CD4-positive, alpha-beta T cell treated with Interleukin-15 for 4 hours (primary cell): Measurements from ENCODE around the gene BAIAP2.
A peak's percentile ranks its signal among the peaks of the same experiment; 100 is the strongest.

ENCODE experiments used
- DNase-seq: peaks from one replicate; pipeline ENCODE4 v3.0.0-alpha.2; 2020; ENCODE audit warnings: low spot score

BAIAP2 gene

DNA sequence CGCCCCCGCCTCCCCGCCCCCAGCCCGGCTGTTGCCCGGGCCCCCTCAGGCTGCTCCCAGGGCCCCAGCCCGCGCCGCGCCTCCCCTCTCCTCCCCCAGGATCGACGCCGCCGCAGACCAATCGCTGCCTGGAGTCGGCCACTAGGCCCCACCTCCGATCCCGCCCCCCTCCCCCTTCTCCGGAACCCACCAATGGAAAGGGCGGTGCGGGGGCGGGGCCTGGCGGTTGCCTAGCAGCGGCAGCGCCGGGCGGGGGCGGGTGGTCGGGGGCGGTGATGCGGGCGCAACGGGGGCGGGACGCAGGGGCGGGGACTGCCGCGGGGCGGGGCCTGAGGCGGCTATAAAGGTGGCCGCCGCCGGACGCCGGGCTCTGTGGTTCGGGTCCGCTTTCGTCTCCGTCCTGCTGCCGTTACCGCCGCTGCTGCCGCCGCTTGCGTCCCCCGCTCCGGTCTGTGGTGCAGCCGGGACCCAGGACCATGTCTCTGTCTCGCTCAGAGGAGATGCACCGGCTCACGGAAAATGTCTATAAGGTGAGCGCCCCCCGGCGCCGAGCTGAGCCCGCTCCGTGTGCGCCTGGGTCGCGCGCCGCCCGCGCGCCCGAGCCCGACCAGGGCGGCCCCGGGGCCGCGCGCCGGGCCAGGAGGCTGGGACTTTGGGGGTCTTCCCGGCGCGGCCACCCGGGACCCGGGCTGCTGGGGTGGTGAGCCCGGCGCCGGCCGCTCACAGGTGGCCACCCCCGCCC is at the start of gene BAIAP2:
BAIAP2 (plus strand) TSS at position 373 of the 742 bp plus-strand sequence; CDS start at position 477, 104 bp downstream.
- DNase-seq = peak; percentile 97

DNA sequence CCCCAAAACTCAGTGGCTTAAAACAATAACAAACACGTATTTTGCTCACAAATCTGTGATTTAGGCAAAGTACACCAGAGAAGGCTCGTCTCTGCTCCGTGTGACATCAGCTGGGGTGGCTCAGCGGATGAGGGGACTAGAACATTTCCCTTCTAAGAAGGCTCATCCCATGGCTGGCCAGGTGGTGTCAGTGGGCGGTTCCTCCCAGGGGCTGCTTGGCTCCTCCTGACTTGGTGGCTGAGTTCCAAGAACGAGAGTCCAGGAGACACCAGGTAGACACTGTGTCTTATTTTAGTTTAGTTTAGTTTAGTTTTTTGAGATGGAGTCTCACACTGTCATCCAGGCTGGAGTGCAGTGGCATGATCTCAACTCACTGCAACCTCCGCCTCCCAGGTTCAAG is 48.9 kb upstream of the BAIAP2 start:
- DNase-seq = no peak

GRCh38 chr17:80986816-80987475 is 48.0 kb upstream of the BAIAP2 start:
- no peak for DNase-seq

DNA sequence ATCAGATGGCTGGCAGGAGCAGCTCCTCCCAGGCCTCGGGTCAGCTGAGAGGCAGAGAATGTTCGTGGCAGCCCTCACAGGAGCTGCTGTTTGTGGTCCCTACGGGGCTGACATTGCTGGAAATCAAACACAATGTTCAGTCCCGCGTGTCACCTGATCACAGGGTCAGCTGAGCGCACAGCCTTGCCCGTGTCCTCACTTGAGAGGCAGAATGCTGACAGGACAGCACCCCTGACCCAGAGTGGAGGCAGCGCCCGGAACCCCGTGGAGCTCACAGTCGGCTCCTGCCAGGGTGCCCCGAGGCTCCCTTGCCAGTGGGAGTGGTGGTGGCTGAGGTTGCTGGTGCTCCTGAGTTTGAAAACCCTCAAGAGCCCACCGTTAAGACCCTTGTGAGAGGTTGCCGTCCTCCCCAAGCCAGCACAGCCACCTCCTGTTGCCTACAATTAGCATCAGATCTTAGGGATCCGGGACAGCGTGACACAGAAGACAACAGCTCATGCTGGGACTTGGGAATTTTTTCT is 47.0 kb upstream of the BAIAP2 start:
- no peak for DNase-seq

- DNase-seq = no peak
Measured at GRCh38 chr17:80989586-80989913, 45.4 kb upstream of the BAIAP2 start.

DNA sequence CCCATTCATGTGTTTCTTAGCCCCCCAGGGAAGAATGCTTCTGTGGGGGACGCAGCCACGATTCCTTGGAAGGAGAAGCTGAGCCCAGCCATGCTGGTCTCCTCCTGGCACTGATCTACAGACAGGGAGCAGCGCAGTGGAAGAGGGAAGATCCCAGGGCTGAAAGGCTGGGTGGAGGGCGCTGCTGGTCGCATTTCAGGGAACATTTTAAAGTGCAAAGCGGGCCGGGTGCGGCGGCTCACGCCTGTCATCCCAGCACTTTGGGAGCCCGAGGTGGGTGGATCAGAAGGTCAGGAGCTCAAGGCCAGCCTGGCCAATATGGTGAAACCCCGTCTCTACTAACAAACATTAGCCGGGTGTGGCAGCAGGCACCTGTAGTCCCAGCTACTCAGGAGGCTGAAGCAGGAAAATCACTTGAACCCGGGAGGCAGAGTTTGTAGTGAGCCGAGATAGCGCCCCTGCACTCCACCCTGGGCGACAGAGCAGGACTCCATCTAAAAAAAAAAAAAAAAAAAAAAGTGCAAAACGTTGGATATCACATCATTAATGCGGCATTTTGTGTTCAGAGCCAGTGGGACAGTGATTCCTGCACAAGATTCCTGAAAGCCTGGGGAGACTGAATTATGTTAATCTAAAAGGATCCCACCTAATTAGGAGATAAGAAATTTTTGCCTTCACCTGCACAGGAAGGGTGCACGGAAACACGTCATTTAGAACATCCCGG is 43.9 kb upstream of the BAIAP2 start:
- no peak for DNase-seq

GRCh38 chr17:80991645-80992076 is 43.3 kb upstream of the BAIAP2 start, which contains the start of gene CHMP6:
Gene CHMP6 (plus strand): TSS chr17:80991841. CDS start chr17:80991919, 78 bp downstream.
- peak; percentile 75 for DNase-seq

GRCh38 chr17:80992077-80992947 is 42.6 kb upstream of the BAIAP2 start:
- no peak for DNase-seq

DNA sequence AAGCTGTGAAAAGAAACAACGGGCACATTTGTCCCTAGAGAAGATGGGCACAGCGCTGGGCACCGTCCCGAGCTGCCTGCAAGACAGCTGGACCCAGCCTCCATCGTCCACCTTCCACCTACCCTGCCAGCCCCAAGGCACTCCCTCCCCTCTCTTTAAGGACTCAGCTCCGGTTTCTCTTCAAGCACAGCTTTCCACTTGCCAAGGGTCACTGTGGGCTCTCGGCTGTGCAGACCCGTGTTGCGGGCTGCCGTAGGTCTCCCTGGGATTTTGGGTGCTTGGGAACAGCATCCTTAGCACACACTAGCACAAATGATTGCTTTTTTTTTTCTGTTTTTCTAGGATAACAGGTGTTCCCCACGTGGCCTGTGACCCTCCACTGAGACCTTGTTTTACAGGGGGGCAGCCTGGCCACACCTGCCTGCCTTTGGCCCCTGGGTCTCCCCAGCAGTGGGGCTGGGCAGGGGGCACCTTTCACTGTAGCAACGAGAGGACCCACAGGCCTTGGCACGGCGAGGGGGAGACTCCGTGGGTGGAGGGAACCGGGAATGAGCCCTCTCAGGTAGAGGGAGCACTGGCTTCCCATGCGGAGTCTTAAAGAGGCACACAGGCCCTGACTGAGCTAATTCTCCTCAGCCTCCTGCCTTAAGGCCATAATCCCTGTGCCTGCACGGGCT is 41.9 kb upstream of the BAIAP2 start:
- DNase-seq = no peak

- no peak for DNase-seq
Measured at GRCh38 chr17:80995131-80995530, 39.8 kb upstream of the BAIAP2 start.

DNA sequence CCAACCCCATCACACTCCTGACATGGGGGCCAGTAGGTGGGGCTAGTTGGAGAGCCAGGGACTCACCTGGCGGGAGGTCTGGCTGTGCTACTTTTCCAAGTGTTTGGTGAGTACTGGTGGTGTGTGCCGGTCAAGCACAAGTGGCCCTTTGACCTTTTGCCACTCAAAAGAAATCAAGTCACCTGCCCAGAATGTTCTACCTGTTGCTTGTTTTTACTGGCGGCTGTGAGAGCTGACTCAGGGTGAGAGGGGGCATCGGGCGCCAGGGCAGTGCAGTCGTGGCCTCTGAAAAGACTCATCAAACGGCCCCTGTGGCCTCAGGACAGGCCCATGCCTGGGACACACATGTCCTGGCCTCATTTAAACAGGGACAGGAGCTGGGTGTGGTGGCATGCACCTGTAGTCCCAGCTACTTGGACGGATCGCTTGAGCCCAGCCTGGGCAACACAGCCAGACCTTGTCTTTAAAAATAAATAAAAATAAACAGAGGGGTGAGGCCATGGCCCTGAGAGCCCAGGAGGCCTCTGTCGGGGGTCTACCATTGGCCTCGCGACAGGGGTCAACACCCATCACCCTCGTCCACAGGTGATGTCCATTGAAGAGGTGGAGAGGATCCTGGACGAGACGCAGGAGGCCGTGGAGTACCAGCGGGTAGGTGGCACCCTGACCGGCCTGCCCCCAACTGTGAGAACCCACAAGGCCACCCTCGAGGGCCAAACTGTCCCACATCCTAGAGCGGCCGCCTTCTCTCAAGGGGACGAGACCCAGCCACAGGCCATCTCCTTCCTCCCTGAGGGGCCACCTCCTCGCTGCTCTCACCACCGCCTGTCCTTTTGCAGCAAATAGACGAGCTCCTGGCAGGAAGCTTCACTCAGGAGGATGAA is 38.3 kb upstream of the BAIAP2 start:
- DNase-seq = no peak

GRCh38 chr17:80997424-80998117 is 37.4 kb upstream of the BAIAP2 start:
- no peak for DNase-seq

GRCh38 chr17:80998118-80998747 is 36.7 kb upstream of the BAIAP2 start:
- DNase-seq = no peak

GRCh38 chr17:80998748-80999535 is 36.0 kb upstream of the BAIAP2 start:
- DNase-seq = no peak

GRCh38 chr17:80999536-81000333 is 35.2 kb upstream of the BAIAP2 start:
- DNase-seq = no peak

DNA sequence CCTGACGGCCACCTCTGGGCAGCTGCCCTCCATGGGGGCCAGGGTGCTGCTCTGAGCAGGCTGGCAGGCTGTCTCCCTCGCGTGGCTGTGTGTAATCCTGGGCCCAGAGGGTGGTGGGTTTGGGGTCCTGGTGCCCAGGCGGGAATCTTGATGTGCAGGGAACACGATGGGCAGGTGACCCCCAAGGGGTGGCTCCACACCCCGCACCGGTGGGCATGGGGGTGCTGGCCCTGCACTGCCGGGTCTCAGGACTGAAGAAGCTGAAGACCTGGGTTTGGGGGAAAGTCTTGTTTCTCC is 34.7 kb upstream of the BAIAP2 start:
- DNase-seq = no peak

DNA sequence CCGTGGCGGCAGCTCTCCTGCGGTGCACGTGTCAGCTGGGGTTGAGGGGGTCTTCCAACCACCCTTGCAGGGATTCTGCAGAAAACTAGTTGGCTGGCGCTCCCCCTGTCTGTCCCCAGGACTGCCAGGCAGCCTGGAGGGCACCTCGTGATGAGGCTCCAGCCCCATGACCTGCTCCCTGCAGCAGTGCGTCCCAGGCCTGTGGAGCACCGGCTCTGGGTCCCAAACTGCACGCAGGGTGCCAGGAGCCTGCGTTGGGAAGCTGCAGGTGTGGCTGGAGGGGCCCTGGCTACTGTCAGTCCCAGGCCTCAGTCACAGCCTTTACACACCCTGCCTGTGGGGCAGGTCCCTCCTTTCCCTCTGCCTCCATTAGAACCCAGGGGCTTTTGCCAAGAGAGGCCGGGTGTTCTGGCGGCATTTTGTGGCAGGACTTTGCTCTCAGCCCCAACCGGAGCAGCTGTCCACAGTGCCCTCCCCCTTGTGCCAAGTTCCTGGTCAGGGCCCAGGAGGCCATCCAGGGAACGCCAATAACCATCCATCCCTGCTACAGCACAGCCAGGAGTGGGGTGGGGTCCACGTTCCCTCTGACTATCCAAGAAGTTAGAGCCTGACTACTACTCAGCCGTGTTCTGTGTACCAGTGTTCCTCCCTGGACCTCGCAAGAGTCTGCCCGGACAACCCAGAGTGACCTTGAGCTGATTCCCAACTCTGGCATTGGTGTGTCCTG is 34.2 kb upstream of the BAIAP2 start:
- DNase-seq = no peak
